Small intestine (tissue), 7 donors: ENCODE results near the gene PAPOLB. TPM values are rescaled to one million over a fixed set of nuclear protein-coding genes. Genes with fewer than 3 reads are reported as not detected.
"Not testable (repeated sequence)": the region's sequence is repeated elsewhere in the genome, so short reads cannot be mapped to it uniquely, and the experiment has no call there.

ENCODE experiments used
- DNase-seq, 2 donors: peaks; one replicate each; pipeline versions ENCODE4 v3.0.0 to v3.0.0-alpha.2; 2013
- FAIRE-seq: peaks from 2 replicates; lab custom pipeline; 2012; peaks lifted over from hg19 to GRCh38; lab: Jason Lieb, UNC
- H3K27ac ChIP-seq, 3 donors: one replicate each; pipeline ENCODE4 v1.5.1; 2013; ENCODE audit warnings: low read length in 2 of 3, mild to moderate bottlenecking in 2 of 3, control low read depth in 1 of 3, inconsistent platforms in 1 of 3, low read depth in 1 of 3, moderate library complexity in 1 of 3
- H3K27me3 ChIP-seq, 3 donors: one replicate each; pipeline ENCODE4 v1.6.1; 2013; ENCODE audit warnings: low read length in 3 of 3, inconsistent platforms in 1 of 3; ENCODE audit not compliant: control insufficient read depth in 3 of 3, insufficient read depth in 3 of 3
- H3K36me3 ChIP-seq, 3 donors: one replicate each; pipeline ENCODE4 v1.6.1; 2013; ENCODE audit warnings: low read length in 3 of 3, inconsistent platforms in 1 of 3, low read depth in 1 of 3, mild to moderate bottlenecking in 1 of 3, moderate library complexity in 1 of 3; ENCODE audit not compliant: control insufficient read depth in 3 of 3, insufficient read depth in 2 of 3
- H3K4me1 ChIP-seq, 3 donors: one replicate each; pipeline ENCODE4 v1.6.1; 2013; ENCODE audit warnings: low read length in 2 of 3, inconsistent platforms in 1 of 3, low read depth in 1 of 3, mild to moderate bottlenecking in 1 of 3, moderate library complexity in 1 of 3; ENCODE audit not compliant: control insufficient read depth in 3 of 3, insufficient read depth in 2 of 3
- H3K4me3 ChIP-seq, 3 donors: one replicate each; pipeline ENCODE4 v1.5.1; 2013; ENCODE audit warnings: low read length in 3 of 3, control low read depth in 1 of 3, inconsistent platforms in 1 of 3, low read depth in 1 of 3, mild to moderate bottlenecking in 1 of 3, moderate library complexity in 1 of 3
- H3K9me3 ChIP-seq, 2 donors: one replicate each; pipeline ENCODE4 v1.6.1; 2013; ENCODE audit warnings: low read depth in 1 of 2, low read length in 1 of 2; ENCODE audit not compliant: control insufficient read depth in 2 of 2, insufficient read depth in 1 of 2
- WGBS, 3 donors: extraction: QIAGEN DNeasy Blood & Tissue Kit; methylation state at CpG; one replicate each; pipeline ENCODE4 v1.1.7; 2013; 5-methylcytosine and 5-hydroxymethylcytosine counted together
- polyA plus RNA-seq, 4 donors: library from polyadenylated mRNA; stranded (reverse) in 3 of 4; unstranded in 1 of 4; fragments of 200-250 nt in 3 of 4; fragments of 120-200 nt in 1 of 4; gene quantifications; one replicate each; pipeline versions ENCODE4 v1.2.1 to v1.2.3, GENCODE V29; 2013
- donor health status: healthy with polysubstance abuse.
- donor health status: control.
- donor health status: control.
- donor health status: Bipolar disorder and iron deficiency.
- donor health status: healthy.

The PAPOLB gene
- polyA plus RNA-seq, 4 donors = 0.03 TPM; not detected in 3

- not testable (repeated sequence) for DNase-seq, H3K9me3 ChIP-seq, H3K4me3 ChIP-seq, H3K27ac ChIP-seq, H3K36me3 ChIP-seq, H3K27me3 ChIP-seq, FAIRE-seq, H3K4me1 ChIP-seq
- WGBS, 3 donors = 79 to 88% (median 80%) methylated on average over 4 of the region's 4 CpGs
Measured at GRCh38 chr7:4893188-4893587, 31.4 kb upstream of the PAPOLB start.

GRCh38 chr7:4891522-4891921 lies 29.7 kb upstream of the PAPOLB start:
- 59 to 75% (median 72%) methylated on average over 2 of the region's 2 CpGs for WGBS, 3 donors
- not testable (repeated sequence) for H3K4me1 ChIP-seq, DNase-seq, H3K36me3 ChIP-seq, H3K9me3 ChIP-seq, FAIRE-seq, H3K27ac ChIP-seq, H3K27me3 ChIP-seq, H3K4me3 ChIP-seq

- FAIRE-seq (no peak), DNase-seq (no peak)
- H3K27ac ChIP-seq = no peak overlapping the region
- 25 to 39% (median 25%) methylated on average over 1 of the region's 1 CpG for WGBS, 3 donors
- no peak overlapping the region for H3K4me3 ChIP-seq
- peaks cover 0 to 7% of the 10 kb centered on the region in 2 donors for H3K9me3 ChIP-seq
- H3K36me3 ChIP-seq = no peaks in the 10 kb centered on the region
- no peaks in the 10 kb centered on the region for H3K27me3 ChIP-seq
- H3K4me1 ChIP-seq = no peaks in the 10 kb centered on the region
Measured at GRCh38 chr7:4889682-4890081, 27.9 kb upstream of the PAPOLB start.

- Histone ChIP-seq H3K27me3 (peaks cover 4 to 7% (median 4%) of the 10 kb centered on the region in 3 donors), H3K4me1 (no peaks in the 10 kb centered on the region), H3K4me3 (no peak overlapping the region), H3K27ac (no peak overlapping the region), H3K9me3 (peaks cover 0 to 4% of the 10 kb centered on the region in 2 donors), H3K36me3 (no peaks in the 10 kb centered on the region)
- FAIRE-seq (no peak), DNase-seq (no peak)
- WGBS, 3 donors = 59 to 67% (median 64%) methylated on average over 3 of the region's 3 CpGs
Measured at GRCh38 chr7:4888161-4888560, 26.3 kb upstream of the PAPOLB start.

GRCh38 chr7:4886671-4887070 lies 24.8 kb upstream of the PAPOLB start:
- Histone ChIP-seq H3K4me1 (peaks cover 0 to 6% (median 0%) of the 10 kb centered on the region in 3 donors), H3K9me3 (peaks cover 0 to 4% of the 10 kb centered on the region in 2 donors), H3K27me3 (peaks cover 8 to 22% (median 9%) of the 10 kb centered on the region in 3 donors), H3K27ac (no peak overlapping the region), H3K4me3 (no peak overlapping the region), H3K36me3 (no peaks in the 10 kb centered on the region)
- 27 to 48% (median 27%) methylated on average over 1 of the region's 1 CpG for WGBS, 3 donors
- FAIRE-seq (no peak), DNase-seq (no peak)

GRCh38 chr7:4885317-4885807 lies 23.5 kb upstream of the PAPOLB start:
- 80 to 93% (median 84%) methylated on average over 7 of the region's 7 CpGs for WGBS, 3 donors
- no peak for FAIRE-seq
- Histone ChIP-seq H3K36me3 (no peaks in the 10 kb centered on the region), H3K4me1 (peaks cover 0 to 6% (median 0%) of the 10 kb centered on the region in 3 donors), H3K4me3 (no peak overlapping the region), H3K9me3 (peaks cover 0 to 4% of the 10 kb centered on the region in 2 donors), H3K27me3 (peaks cover 8 to 22% (median 9%) of the 10 kb centered on the region in 3 donors), H3K27ac (no peak overlapping the region)
- no peak for DNase-seq

- Histone ChIP-seq H3K27ac (no peak overlapping the region), H3K9me3 (peaks cover 0 to 4% of the 10 kb centered on the region in 2 donors), H3K4me1 (peaks cover 0 to 6% (median 0%) of the 10 kb centered on the region in 3 donors), H3K4me3 (no peak overlapping the region), H3K27me3 (peaks cover 8 to 22% (median 9%) of the 10 kb centered on the region in 3 donors), H3K36me3 (no peaks in the 10 kb centered on the region)
- FAIRE-seq = no peak
- 73 to 81% (median 81%) methylated on average over 10 of the region's 10 CpGs for WGBS, 3 donors
- no peak for DNase-seq
Measured at GRCh38 chr7:4884164-4884563, 22.3 kb upstream of the PAPOLB start.

- FAIRE-seq = no peak
- DNase-seq = peak; percentile 36 to 76
- Histone ChIP-seq H3K27me3 (peaks cover 8 to 22% (median 9%) of the 10 kb centered on the region in 3 donors), H3K9me3 (peaks cover 0 to 4% of the 10 kb centered on the region in 2 donors), H3K4me3 (peak within 1 kb of the TSS; percentile 19 to 34 (median 33)), H3K36me3 (no peaks in the 10 kb centered on the region), H3K27ac (peak within 1 kb of the TSS in 1 of 3 donors; percentile 78), H3K4me1 (peaks cover 0 to 6% (median 0%) of the 10 kb centered on the region in 3 donors)
- WGBS, 3 donors = 3 to 10% (median 6%) methylated on average over 36 to 72 of the region's 72 CpGs
Measured at GRCh38 chr7:4883372-4884144, 21.7 kb upstream of the PAPOLB start, which contains the start of gene RADIL. TSS of gene RADIL (minus strand) at chr7:4883716. CDS start at chr7:4878139, 5,577 bp downstream.
